HG03439 (cell line): Measurements from ENCODE around the gene LRRC8E.

ENCODE experiments used
- ATAC-seq: cut with Tn5 transposase; IDR thresholded peaks from one replicate; pipeline ENCODE4 v1.9.1; 2021; ENCODE audit warnings: mild to moderate bottlenecking, moderate library complexity; ENCODE audit not compliant: unreplicated experiment

Gene LRRC8E

GRCh38 chr19:7867092-7867844 lies 21.0 kb upstream of the LRRC8E start:
- ATAC-seq = no peak

GRCh38 chr19:7868326-7868670 lies 20.0 kb upstream of the LRRC8E start:
- no peak for ATAC-seq

DNA sequence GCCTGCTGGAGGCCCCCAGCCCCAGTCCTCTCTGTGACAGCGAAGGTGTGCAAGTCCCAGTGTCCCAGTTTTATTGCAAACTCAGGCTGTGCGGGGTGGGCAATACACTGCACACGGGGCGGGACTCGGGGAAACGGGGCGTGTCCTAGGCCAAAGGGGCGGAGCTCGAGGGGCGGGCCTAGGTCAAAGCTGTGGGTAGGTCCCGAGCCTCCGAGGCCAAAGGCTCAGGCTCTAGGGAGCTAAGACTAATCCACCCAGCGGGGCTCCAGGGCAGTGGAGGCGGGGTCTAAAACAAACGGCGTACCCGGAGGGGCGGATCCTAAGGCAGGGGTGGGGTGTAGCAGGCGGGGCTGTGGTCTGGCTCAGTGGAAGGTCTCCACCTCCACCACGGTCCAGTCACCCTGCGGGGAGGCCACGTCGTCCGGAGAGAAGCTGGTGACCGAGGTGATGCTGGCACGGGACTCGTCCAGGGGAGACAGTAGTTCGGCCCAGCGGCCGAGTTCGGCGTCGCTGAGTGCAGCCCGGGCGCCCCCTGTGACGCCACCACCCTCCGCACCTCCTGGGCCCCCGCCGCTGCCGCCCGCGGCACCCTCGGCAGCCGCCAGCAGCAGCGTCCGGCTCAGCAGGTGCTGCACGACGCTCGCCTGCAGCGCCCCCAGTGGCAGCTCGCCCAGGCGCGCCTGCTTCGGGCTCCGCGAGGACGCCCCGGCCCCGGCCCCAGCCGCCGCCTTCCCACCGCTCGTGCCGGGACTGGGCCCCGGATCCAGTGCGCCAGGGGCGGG lies 19.4 kb upstream of the LRRC8E start:
- ATAC-seq = peak; percentile 66

DNA sequence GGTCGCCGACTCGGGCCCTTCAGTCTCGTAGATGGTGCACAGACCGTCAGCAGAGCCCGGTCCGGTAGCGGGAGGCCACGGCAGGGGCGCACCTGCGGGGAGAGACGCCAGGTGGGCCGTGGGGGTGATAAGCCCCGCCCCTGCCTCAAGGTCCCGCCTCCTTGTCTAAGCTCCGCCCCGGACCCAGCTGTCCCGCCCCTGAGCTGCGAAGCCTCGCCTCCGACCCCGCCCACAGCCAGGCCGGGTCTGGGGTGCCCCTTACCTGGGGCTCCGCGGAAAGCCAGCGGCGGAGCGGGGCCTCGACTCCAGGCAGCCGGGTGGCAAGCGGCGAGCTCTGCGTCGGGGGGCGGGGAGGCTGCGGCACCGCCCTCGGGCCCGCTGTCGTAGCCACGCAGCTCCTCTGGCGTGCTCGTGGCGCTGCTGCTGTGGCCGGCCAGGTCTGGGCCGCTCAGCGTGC lies 18.8 kb upstream of the LRRC8E start:
- ATAC-seq = peak; percentile 65

- ATAC-seq = no peak
These were observed 18.3 kb upstream of the LRRC8E start for GRCh38 chr19:7869910-7870511.

GRCh38 chr19:7870571-7871436 lies 17.5 kb upstream of the LRRC8E start:
- no peak for ATAC-seq

GRCh38 chr19:7871437-7872305 lies 16.6 kb upstream of the LRRC8E start:
- ATAC-seq = no peak

- ATAC-seq = no peak
These were observed 15.8 kb upstream of the LRRC8E start for GRCh38 chr19:7872306-7873204.

DNA sequence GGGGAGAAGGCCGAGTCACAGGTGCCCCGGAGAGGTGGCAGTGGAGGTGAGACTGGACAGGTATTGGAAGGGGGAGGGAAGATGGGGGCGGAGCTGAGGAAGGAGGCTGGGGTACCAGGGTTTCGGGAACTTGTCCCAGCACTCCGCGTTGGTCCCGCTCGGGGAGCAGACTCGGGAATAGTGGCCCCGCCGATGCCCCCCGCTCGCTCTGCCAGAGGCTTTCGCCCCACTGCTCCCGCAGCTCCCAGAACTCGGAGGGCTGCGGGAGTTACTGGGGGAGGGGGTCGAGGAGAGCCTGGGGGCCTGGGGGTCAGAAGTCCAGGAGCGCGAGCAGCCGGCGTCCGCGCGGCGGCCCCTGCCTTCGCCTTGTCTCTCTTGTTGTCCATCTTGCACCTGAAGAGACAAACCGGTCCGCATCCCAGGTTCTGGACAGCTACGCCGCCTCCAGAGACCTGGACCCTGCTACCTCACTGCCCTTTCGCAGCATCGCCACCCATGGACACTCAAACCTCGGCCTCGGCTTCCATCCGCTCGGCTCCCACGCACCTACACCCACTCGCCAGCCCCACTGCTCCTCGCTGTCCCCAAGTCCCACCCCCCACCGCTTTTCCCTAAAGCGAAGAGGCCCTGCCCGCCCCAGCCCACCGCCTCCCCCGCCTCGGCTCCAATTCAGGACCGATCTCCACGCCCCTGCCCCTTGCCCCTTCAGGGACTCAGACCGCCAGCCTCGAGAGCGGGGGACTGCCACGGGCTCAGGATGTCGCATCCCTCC lies 14.8 kb upstream of the LRRC8E start:
- ATAC-seq = no peak

GRCh38 chr19:7874076-7874896 lies 14.0 kb upstream of the LRRC8E start, which contains the start of gene PRR36:
PRR36 (minus strand) TSS chr19:7874390; CDS start chr19:7873689, 701 bp downstream.
- no peak for ATAC-seq

GRCh38 chr19:7874897-7875273 lies 13.4 kb upstream of the LRRC8E start:
- ATAC-seq = no peak

DNA sequence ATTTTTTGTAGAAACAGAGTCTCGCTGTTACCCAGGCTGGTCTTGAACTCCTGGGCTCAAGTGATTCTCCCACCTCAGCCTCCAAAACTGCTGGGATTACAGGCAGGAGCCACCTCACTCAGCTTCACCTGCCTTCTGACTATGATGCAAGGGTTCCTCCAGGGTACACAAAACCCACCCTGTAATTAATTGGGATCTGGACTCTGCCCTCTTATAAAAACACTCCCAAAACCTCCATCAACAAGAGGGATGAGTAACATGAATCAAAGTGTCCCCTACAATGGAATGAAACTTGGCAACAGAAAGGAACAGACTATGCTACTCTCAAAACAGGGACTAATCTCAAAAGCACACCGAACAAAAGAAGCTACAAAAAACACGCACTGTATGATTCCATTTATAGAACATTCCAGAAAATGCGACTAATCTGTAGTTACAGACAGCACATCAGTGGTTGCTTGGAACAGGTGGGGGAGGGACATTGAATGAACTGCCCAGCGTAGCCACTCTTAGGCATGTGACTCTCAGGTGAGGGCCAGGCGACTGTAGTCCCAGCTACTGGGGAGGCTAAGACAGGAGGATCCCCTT lies 11.0 kb upstream of the LRRC8E start:
- no peak for ATAC-seq

- no peak for ATAC-seq
These were observed 9.1 kb upstream of the LRRC8E start for GRCh38 chr19:7879111-7879807.

GRCh38 chr19:7879836-7880235 lies 8.5 kb upstream of the LRRC8E start:
- no peak for ATAC-seq

DNA sequence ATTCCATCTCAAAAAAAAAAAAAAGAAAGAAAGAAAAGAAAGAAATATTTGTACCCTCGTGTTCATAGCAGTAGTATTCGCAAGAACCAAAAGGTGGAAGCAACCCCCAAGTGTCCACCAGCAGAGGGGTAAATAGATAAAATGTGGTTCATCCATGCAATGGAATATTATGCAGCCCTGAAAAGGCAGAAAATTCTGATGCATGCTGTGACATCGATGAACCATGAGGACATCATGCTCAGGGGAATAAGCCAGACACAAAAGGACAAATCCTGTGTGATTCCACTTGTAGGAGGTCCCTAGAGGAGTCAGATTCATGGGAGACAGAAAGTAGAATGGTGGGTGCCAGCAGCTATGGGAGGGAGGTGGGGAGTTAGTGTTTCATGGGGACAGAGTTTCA lies 6.4 kb upstream of the LRRC8E start:
- ATAC-seq = no peak

DNA sequence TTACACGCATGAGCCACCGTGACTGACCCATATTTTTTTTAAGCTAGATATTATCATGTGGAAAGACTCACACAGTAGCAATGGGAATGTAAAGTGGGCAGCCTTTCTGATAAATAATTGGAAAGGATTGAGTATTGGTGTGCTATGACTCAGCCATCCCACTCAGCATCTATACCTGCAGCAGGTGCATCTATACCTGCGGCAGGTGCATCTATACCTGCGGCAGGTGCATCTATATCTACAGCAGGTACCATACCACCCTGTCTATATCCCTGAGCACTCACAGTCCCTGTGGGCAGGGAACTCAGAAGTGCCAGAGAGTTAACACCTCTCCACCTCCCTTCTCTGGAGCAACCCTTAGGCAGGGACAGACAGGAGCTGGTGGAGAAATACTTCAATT lies 5.2 kb upstream of the LRRC8E start:
- no peak for ATAC-seq
